ENCODE data around the gene RAD1.
"Not testable (repeated sequence)": the region's sequence is repeated elsewhere in the genome, so short reads cannot be mapped to it uniquely, and the experiment has no call there.

Gene RAD1

GRCh38 chr5:34915139-34915855 is at the start of gene RAD1, which contains the start of gene BRIX1:
Gene RAD1, minus strand, starts transcription at chr5:34915504. Its CDS starts 612 bp downstream, at chr5:34914892.
Gene BRIX1, plus strand, starts transcription at chr5:34915711. Its CDS starts 28 bp downstream, at chr5:34915739.
- peak; percentile 96 for DNase-seq

- DNase-seq = peak; percentile 11
Measured at GRCh38 chr5:34959323-34959722, 44.0 kb upstream of the RAD1 start.

- peak; percentile 10 for DNase-seq
Measured at GRCh38 chr5:34957857-34958690, 42.8 kb upstream of the RAD1 start.

GRCh38 chr5:34957321-34957720 is 42.0 kb upstream of the RAD1 start:
- DNase-seq = no peak

GRCh38 chr5:34944460-34945047 is 29.2 kb upstream of the RAD1 start:
- no peak for DNase-seq

GRCh38 chr5:34944044-34944443 is 28.7 kb upstream of the RAD1 start:
- DNase-seq = no peak

GRCh38 chr5:34941936-34942335 is 26.6 kb upstream of the RAD1 start:
- no peak for DNase-seq

GRCh38 chr5:34932947-34933346 is 17.6 kb upstream of the RAD1 start:
- no peak for DNase-seq

GRCh38 chr5:34930870-34931269 is 15.6 kb upstream of the RAD1 start:
- no peak for DNase-seq

GRCh38 chr5:34930462-34930844 is 15.1 kb upstream of the RAD1 start:
- no peak for DNase-seq

GRCh38 chr5:34929720-34930461 is 14.6 kb upstream of the RAD1 start:
- peak; percentile 87 for DNase-seq

- peak; percentile 99 for DNase-seq
Measured at GRCh38 chr5:34929134-34929719, 13.9 kb upstream of the RAD1 start, which contains the start of gene DNAJC21. Gene DNAJC21, plus strand, starts transcription at chr5:34929559. Its CDS starts 261 bp downstream, at chr5:34929820.

GRCh38 chr5:34928267-34928666 is 13.0 kb upstream of the RAD1 start:
- DNase-seq = no peak

- no peak for DNase-seq
Measured at GRCh38 chr5:34927785-34928184, 12.5 kb upstream of the RAD1 start.

GRCh38 chr5:34926318-34926888 is 11.1 kb upstream of the RAD1 start:
- DNase-seq = no peak

GRCh38 chr5:34924462-34924765 is 9.1 kb upstream of the RAD1 start:
- no peak for DNase-seq

- peak; percentile 42 for DNase-seq
Measured at GRCh38 chr5:34923694-34924461, 8.6 kb upstream of the RAD1 start.

GRCh38 chr5:34923256-34923655 is 8.0 kb upstream of the RAD1 start:
- DNase-seq = not testable (repeated sequence)

- DNase-seq = no peak
Measured at GRCh38 chr5:34919077-34919476, 3.8 kb upstream of the RAD1 start.

GRCh38 chr5:34918025-34918424 is 2.7 kb upstream of the RAD1 start:
- no peak for DNase-seq

GRCh38 chr5:34916518-34916917 is 1.2 kb upstream of the RAD1 start:
- DNase-seq = no peak

- no peak for DNase-seq
Measured at GRCh38 chr5:34915856-34916192, 520 bp upstream of the RAD1 start.
